CD4-positive, alpha-beta T cell treated with Interleukin-15 for 4 hours (primary cell): ENCODE measurements around the gene SLC9A1.

Experiments
- DNase-seq: peaks from one replicate; pipeline ENCODE4 v3.0.0-alpha.2; 2020; ENCODE audit warnings: low spot score

Gene SLC9A1

DNA sequence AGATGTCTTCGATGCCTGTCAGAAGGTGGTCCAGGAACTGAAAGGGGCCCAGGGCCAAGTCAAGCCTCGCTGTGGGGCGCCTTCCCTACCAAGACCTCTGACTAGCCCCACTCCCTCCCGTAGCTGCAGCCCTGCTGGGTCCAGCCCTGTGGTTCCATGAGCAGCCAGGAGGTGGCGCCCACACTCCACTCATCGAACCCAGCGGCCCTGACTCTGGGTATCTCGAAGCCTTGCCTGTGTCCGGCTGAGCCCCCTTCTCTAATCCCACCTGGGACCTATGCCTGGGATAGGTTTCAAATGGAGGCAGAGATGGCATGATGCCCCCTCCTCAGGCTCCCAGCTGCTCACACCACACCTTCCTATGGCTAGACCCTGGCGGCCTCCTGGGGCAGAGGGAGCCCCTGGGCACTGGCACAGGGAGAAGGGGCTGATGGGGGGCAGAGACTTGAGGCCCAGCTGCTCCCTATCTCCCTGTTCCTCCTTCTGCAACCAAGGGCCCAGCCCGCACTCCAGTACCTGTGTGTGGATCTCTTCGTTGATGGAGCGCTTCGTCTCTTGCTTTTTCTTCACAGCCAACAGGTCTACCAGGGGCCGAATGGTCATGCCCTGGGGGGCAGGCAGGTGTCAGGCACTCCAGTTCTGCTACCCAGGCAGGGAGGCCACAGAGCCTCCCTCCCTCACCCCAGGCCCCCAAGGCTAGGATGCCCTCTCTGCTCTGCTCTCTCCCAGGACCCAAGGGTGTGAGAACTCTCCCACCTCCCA lies 52.0 kb downstream of the SLC9A1 start:
- peak; percentile 76 for DNase-seq

DNA sequence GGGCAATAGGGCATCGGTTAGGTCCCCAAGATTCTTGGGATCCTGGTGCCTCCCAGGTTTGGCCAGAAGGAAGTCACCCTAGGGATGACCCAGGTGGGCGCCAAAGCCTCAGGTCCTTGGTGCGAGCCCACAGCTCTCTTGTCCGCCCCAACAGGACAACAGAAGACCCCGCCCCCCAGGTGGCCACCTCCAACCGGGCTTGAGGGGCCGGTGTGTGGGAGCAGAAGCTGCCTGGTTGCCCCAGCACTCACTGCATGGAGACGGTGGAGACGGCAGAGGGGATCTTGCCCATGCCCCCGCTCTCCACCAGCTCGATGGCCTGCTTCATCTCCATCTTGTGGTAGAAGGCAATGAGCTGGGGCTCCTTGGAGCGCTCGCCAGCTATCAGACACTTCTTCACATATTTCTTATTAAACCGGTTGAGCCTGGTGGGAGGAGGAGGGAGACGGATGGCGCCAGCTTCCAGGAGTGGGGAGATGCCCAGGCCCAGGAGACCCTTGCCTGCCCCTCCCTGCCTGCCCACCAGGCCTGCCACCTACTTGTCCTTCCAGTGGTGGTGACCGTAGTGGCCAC lies 52.7 kb downstream of the SLC9A1 start:
- no peak for DNase-seq

DNA sequence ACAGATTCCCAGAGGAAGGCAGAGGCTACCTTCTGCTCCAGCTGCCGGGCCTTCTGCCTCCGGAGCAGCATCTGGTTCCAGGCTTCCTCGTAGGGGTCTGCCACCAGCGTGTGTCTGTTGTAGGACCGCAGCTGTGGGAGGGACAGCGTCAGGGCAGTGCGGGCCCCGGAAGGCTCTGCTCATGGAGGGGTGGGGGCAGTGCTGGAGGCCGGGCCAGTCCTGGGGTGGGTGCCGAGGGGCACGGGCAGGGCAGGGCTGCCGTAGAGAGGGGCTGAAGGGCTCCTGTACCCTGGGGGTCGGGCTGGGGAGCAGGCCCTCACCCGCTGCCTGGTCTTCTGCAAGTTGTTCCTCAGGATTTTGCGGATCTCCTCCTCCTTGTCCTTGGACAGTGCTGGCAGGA lies 53.2 kb downstream of the SLC9A1 start:
- DNase-seq, result no peak

DNA sequence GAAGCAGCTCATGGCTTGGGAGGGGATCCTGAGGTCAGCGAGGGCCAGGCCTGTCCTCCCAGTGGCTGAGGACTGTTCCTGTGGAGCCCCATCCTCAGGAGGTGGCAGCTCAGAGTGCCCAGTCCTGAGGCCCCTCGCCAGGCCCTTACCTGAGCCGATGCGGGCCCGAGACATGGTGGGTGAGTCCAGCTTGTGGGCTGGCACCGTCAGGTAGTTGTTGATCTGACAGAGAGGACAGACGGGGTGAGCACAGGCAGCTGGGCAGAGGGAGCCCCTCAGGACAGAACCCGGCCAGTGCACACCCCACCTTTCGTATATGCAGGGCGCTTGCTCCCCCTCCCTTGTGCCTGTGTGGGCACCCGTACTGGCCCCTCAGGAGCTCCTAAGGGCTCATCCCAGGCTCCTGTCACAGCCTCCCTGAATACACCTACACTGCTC lies 53.9 kb downstream of the SLC9A1 start:
- DNase-seq, result no peak

DNA sequence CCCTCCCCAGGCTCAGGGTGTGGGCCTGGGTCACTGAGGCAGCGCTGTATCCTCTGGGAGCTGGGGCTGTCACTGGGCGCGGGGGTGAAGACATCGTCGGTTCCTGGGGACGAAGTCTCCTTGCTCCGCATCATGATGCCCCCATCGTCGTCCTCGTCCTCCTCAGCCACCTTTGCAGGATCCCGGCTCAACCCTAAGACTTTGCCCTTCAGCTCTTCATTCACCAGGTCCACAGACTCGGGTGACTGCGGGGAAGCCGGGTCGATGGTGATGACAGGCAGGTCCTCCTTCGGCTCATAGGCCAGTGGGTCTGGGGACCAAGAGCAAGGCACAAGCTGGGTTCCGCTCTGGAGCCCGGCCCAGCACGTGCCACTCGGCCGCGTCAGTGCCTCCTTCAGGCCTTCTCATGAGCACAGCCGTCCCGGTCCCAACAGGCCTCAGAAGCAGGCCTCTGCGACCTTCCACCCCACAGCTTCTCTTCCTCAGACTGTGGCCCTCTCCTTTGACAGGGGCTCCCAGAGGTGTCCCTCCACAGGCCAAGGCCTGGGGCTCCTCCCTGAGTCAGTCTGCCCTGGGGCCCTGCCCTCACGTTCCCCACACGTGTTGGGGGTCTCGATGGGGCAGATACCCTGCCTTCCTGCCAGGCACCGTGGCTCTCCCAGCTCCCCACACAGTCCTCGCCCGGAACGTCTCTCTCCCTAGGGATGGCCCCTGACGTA lies 54.4 kb downstream of the SLC9A1 start:
- no peak for DNase-seq

DNA sequence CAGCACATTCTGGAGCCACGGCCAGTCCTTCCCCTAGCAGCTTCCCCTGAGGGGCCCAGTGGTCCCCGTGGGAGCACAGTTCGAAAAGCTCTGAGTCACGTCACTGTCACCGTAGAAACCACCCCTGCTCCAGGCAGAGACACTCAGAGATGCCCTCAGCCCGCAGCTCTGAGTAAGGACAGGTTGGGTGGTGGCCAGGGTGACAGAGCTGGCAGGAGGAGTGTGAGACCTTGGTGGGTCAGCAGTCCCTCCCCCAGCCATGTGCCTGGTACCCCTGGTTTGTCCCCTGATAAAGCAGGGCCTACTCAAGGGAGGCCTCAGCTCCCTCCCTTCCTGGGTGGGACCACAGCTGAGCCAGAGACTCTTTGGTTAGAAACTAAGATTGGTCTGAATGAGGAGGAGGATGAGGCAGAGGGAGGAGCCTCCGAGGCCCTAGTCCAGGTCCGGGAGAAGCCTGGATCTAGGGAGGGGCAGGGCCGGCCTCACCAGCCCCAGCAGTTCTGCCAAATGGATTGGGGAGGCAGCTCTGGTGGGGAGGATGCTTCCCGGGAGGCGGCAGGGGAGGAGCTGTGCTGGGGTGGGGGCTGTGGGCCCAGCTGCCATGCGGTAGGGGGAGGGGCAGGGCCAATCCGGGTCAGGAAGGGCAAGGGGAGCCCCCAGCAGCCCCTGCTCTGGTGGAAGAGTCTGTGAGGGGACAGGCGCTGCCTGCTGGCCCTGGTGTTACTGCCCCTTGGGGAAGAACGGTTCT lies 55.2 kb downstream of the SLC9A1 start:
- DNase-seq, result no peak

DNA sequence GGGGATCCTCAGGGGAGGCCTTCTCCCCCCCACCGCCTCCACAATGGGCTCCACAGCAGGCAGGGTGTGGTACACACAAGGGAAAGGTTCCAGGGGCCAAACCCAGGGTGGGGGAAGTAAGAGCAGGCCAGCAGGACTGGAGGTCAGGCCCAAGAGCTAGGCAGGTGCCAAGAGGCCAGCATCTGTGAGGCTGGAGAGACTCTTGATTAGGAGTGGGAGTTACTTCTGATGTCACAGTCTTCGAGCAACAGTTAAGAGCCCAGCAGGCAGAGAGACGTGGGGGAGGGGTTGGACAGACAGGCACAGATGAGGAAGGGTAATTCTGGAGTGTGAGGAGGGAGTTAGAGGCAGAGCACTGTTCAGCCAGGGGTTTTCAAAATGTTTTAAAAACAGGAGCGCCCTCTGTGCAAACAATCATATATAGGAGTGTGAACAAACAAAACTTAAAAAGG lies 55.8 kb downstream of the SLC9A1 start:
- DNase-seq, result no peak

DNA sequence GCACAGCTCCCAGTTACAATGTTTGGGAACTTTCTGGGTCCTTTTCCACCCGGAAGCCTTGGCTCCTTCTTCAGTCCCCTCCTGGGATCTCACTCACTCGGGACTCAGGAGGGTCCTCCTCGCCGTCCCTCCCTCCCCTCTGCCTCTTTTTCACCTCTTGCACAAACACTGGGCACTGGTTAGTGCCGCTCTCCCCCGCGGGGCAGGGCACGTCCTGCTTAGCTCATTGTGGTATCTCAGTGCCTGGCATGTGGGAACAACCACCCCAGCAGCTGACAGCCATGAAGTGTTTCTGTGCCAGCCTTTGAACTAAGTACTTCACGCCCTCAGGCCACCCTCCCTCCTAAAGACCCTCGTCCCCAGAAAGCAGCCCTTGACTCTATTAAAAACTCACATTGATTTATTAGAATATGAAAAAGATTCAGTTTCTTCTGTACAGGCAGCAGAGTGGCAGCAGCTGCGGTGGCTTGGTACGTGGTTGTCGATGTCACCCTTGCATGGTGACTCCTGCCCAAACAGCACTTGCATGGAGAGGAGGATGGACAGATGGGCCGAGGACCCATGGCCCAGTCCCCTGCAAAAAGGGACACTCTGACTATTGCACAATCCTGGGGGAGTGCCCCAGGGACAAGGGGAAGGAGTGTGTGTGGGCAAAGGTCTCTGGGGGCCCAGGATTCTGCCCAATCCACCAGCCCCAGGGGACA lies 56.3 kb downstream of the SLC9A1 start:
- DNase-seq, result no peak

DNA sequence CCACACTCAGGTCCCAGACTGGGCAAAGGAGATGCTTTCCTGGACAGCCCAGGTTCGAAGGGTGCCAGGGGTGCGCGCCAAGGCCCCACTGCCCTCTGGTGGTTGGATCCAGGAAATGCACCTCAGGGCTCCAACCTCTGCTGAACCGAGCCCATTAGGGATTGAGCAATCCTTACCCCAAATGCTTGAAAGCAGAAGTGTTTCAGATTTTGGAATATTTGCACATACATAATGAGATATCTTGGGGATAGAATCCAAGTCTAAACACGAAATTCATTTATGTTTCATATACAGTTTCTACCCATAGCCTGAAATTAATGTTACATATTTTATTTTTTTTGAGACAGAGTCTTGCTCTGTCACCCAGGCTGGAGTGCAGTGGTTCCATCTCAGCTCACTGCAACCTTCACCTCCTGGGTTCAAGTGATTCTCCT lies 57.4 kb downstream of the SLC9A1 start:
- DNase-seq, result peak; percentile 76

DNA sequence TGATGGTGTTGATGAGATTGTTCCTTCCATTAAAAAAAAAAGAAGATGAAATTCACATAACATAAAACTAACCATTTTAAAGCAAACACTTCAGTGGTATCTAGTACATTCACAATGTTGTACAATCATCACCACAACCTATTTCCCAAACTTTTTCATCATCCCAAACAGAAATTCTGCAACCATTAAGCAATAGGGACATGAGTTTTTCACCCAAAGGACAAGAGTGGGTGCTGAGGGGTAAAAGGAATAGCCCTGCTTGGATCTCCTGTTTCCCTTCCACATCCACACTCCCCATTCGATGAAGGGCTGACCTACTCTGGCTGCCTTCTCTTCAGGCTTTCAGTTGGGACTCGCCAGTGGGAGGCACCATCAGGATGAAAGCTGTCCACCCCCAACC lies 59.3 kb downstream of the SLC9A1 start:
- no peak for DNase-seq

DNA sequence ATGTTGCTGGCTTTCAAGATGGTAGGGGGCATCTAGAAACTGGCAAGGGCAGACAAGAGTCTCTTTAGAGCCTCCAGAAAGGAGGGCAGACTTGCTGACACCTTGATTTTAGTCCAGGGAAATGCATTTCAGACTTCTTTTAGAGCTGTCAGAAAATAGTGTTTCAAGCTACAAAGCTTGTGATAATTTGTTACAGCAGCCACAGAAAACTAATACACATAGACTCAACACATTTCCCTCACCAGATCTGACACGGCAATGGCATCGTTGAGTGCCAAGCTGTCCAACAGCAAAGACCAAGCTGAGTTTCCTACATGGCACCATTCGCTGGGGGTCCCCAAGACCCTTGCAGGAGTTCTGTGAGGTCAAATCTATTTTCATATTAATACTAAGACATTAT lies 62.0 kb downstream of the SLC9A1 start:
- no peak for DNase-seq

DNA sequence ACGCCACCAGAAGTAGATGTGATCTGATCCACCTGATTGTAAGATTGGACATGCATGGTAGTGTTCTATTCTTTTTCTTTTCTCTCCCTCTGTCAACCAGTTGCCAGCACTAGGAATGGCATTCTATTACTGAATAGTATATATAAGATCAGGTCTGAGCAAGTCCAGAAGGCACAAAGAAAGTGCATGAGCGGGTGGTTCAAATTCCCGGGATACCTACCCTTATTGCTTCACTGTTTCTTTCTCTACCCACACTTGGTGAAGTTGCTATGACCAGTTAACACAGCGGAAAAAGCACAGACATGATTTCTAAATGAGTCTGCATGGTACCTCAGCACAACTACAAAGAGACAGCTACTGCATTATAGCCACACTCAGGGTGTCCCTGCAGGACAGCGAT lies 64.0 kb downstream of the SLC9A1 start:
- no peak for DNase-seq

DNA sequence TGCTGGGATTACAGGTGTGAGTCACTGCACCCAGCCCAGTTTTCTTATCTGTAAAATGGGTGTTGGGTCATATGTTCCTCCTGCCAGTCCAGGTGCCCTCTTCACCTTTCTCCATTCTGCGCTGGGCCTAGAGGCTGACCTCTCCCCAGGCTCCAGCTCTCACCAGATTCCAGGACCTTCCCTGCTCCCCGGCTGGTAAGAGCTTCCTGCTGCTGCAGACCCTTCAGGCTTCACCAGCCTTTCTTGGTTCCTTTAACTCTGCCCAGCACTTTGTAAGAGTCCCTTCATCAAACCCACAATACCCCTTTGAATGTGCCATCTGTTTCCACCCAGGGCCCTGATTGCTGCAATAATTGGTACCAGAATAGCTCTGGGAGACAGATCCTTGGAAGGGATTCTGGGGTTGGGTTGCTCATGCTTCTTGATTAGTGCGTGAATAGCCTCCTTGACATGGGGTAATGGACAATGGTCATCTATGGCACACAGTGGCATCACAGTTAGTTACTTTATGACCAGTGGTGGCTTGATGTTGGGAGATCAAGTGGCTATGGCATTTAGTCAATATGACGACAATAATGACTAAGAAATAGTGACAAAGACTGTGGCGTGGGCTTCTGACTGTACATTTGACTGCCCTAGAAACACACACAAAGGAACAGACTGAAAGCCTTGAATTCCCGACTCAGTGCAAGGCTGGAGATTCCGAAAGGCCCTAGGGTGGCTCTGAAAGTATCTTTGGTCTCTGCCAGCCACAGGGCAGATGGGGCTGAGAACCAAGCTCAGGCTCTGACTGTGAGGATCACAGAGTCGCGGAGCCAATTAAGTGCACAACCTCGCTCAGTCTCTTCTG lies 67.3 kb downstream of the SLC9A1 start:
- no peak for DNase-seq

DNA sequence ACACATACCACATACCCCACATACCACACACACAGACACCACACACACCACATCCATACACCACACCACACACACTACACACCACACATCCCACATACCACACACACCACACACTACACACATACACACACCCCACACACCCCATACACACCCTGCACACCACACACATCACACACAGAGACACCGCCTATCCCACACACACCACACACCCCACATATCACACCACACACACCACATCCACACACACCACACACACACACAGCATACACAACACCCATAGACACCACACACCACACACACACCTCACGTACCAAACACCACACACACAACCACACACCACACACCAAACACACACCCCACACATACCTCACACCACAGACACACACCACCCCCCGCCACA lies 68.3 kb downstream of the SLC9A1 start:
- DNase-seq, result no peak

DNA sequence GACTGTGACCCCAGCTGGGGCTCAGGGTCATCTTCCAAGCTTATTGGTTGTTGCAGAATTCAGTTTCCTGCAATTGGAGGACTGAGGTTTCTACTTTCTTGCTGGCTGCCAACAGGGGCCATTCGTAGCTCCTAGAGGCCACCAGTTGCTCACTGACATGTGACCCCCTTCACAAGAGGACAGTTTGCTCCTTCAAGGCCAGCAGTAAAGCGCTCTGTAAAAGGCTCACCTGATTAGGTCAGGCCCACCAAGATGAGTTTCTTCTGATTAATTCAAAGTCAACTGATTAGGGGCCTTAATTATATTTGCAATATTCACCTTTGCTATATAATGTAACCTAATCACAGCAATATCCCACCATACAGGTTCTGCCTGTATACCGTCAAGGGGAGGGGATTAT lies 68.9 kb downstream of the SLC9A1 start:
- no peak for DNase-seq

DNA sequence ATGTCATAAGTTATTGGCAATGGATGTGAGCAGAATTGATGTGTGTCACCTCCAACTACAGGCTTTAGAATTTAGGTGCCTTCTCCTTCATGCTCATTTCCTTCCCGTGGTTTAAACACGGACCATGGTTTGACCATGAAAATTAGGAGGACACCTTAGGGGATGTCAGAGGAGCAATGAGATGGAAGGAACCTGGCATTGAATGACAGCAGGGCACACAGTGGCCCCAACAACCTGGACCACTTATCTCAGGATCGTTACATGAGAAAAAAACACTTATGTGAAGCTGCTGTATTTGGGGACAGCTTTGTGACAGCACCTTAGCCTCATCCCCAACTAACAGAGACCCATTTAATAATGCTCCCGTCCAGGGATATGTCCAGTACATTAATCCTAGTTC lies 70.8 kb downstream of the SLC9A1 start:
- DNase-seq, result no peak

DNA sequence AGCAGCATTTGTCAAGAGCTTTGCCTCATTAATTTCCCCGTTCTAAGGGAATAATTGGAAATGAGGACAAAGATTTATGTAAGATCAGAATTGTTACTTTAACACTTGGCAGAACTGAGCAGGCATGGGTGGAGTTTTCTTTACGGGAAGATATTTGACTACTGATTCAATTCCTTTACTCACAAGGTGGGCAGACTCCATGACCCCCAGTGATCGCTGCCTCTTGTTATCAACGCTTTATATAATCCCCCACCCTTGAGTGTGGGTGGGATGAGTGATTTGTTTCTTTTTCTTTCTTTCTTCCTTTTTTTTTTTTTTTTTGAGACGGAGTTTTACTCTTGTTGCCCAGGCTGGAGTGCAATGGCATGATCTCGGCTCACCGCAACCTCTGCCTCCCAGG lies 77.0 kb downstream of the SLC9A1 start:
- no peak for DNase-seq

DNA sequence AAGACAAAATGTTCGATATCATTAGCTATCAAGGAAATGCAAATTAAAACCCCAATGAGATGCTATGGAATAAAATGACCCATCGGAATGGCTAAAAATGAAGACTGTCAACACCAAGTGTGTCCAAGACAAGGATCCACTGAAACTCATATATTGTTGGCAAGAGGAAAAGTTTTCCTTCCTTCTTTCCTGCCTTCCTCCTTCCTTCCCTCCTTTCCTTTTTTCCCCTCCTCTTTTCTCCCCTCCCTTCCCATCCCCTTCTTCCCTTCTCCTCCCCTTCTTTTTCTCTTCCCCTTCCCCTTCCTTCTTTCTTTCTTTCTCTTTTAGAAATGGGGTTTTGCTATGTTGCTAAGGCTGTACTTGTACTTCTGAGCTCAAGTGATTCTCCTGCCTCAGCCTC lies 78.1 kb downstream of the SLC9A1 start:
- DNase-seq, result no peak

DNA sequence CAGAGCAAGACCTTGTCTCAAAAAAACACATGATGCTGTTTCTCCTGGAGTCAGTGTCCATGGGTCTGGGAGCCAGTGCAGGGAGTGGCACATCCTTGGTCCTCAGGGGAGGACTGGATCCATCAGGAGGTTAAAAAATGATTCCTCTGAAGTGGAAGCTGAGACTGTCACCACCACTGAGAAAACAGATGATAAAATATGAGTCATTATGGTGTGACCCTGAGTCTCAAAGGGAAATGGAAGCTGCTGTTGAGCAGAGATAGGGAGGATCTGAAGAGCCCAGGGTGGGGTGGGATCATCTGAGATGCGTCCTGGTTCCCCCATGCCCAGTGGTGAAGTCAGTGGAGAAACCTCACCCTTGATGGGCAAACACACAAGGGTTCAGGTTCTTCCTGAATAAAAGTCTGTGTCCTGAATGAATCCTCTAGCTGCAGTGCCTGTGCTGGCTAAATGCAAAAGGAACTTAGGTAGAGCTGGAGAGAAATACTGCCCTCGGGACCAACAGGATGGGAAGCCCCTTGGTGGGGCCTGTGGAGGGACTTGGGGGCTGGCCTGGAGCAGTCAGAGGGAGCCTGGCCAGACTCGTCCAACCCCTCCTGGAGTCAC lies 80.6 kb downstream of the SLC9A1 start:
- DNase-seq, result no peak

DNA sequence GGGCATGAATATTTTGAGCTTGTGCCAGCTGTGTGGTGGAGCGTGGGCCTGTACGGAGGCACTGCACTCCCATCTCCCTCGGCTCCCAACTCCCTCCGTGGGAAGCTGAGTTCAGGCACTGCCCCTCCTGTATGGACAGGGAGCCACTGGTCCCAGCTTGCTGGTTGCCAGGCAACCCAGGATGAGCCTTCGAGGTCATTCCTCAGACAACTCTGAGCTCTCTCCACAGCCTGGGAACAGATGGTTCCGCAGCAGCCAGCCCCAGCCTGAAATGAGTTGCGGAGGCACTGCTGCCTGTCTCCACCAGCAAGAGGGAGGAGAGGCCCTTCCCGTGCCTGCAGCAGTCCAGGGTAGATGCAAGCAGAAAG lies 83.9 kb downstream of the SLC9A1 start:
- no peak for DNase-seq
